ENCODE measurements around the gene CIRBP. TPM values are rescaled to one million over a fixed set of nuclear protein-coding genes. Genes with fewer than 3 reads are reported as not detected.

Gene CIRBP
- total RNA-seq, 1 experiment from 2014 or later: 136 TPM

- BruUV-seq (replicated peaks): no TSS peak
- ChIA-PET POLR2A (ENCODE audit: unreplicated experiment) (no interaction called here), CTCF (no interaction called here)
- H3K9me3 ChIP-seq (ENCODE audit: low read length): no peaks in the 10 kb centered on the region
- H3K9me2 ChIP-seq (replicated peaks; ENCODE audit: low read length): no peaks in the 10 kb centered on the region
- H3K27me3 ChIP-seq (ENCODE audit: low read length): peaks cover 8% of the 10 kb centered on the region
- no peak overlapping the region for H2AFZ ChIP-seq (ENCODE audit: low read length)
- H3K79me2 ChIP-seq (ENCODE audit: low read length): peaks cover 8% of the 10 kb centered on the region
- intact Hi-C loops (cut with micrococcal nuclease): no loop called here
- H3K4me3 ChIP-seq (ENCODE audit: low read length): no peak overlapping the region
- no peaks in the 10 kb centered on the region for H4K20me1 ChIP-seq (ENCODE audit: low read length)
- H3K4me2 ChIP-seq (ENCODE audit: low read length): no peak overlapping the region
- TF ChIP-seq EZH2phosphoT487 (IDR thresholded peaks at IDR 0.05; ENCODE audit: borderline replicate concordance, low read length): no peak
- TF ChIP-seq EZH2 (IDR thresholded peaks at IDR 0.05; ENCODE audit: low read length, unreplicated experiment): no peak
- TF ChIP-seq CTCF (conservative IDR thresholded peaks at IDR 0.05; ENCODE audit: low read depth, low read length): no peak
- H3K27ac ChIP-seq (ENCODE audit: low read length): no peak overlapping the region
- DNase-seq (no peak), ATAC-seq (no peak)
- peaks cover 2% of the 10 kb centered on the region for H3K4me1 ChIP-seq (ENCODE audit: insufficient read depth, low read length)
- H3F3A ChIP-seq (ENCODE audit: low read length, unreplicated experiment): no peaks in the 10 kb centered on the region
- H3K36me3 ChIP-seq (ENCODE audit: low read depth, low read length): no peaks in the 10 kb centered on the region
- no peak overlapping the region for H3K9ac ChIP-seq (ENCODE audit: low read length)
Measured at GRCh38 chr19:1281569-1282287, 12.6 kb downstream of the CIRBP start.

- H3K36me3 ChIP-seq (ENCODE audit: low read depth, low read length): no peaks in the 10 kb centered on the region
- no peak for ATAC-seq
- no peak for DNase-seq
- no peaks in the 10 kb centered on the region for H3K9me2 ChIP-seq (replicated peaks; ENCODE audit: low read length)
- H3K4me2 ChIP-seq (ENCODE audit: low read length): no peak overlapping the region
- no peak overlapping the region for H3K27ac ChIP-seq (ENCODE audit: low read length)
- no peaks in the 10 kb centered on the region for H3K79me2 ChIP-seq (ENCODE audit: low read length)
- ChIA-PET POLR2A (ENCODE audit: unreplicated experiment) (no interaction called here), CTCF (no interaction called here)
- no peak overlapping the region for H3K9ac ChIP-seq (ENCODE audit: low read length)
- H3K4me3 ChIP-seq (ENCODE audit: low read length): no peak overlapping the region
- TF ChIP-seq EZH2 (IDR thresholded peaks at IDR 0.05; ENCODE audit: low read length, unreplicated experiment) (no peak), EZH2phosphoT487 (IDR thresholded peaks at IDR 0.05; ENCODE audit: borderline replicate concordance, low read length) (no peak), CTCF (conservative IDR thresholded peaks at IDR 0.05; ENCODE audit: low read depth, low read length) (no peak)
- H3F3A ChIP-seq (ENCODE audit: low read length, unreplicated experiment): no peaks in the 10 kb centered on the region
- intact Hi-C loops (cut with micrococcal nuclease): no loop called here
- no peaks in the 10 kb centered on the region for H3K9me3 ChIP-seq (ENCODE audit: low read length)
- no TSS peak for BruUV-seq (replicated peaks)
- no peaks in the 10 kb centered on the region for H4K20me1 ChIP-seq (ENCODE audit: low read length)
- no peaks in the 10 kb centered on the region for H3K4me1 ChIP-seq (ENCODE audit: insufficient read depth, low read length)
- H2AFZ ChIP-seq (ENCODE audit: low read length): no peak overlapping the region
- H3K27me3 ChIP-seq (ENCODE audit: low read length): peaks cover 18% of the 10 kb centered on the region
Measured at GRCh38 chr19:1282588-1283206, 13.6 kb downstream of the CIRBP start.
